Measurements from ENCODE around the gene HIGD1B.

DNA sequence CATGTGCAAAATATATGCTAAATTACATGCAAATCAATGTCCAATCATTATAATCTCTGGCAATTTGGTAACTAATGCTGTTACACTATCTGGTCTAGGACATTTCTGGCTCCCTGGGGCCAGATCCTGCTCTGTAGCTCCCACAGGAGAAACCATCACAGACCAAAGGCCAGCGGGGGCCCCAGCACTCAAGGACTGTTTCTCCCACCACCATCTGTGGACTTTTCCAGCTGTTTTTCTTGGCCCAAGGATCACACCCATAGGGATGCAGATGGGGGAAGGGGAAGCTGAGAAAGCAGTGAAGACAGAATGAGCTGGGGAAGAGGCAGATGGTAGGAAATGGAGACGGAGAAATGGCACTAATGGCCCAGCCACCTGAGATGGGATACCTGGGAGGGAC is at the start of gene HIGD1B:
- TF ChIP-seq, protein P1, sequence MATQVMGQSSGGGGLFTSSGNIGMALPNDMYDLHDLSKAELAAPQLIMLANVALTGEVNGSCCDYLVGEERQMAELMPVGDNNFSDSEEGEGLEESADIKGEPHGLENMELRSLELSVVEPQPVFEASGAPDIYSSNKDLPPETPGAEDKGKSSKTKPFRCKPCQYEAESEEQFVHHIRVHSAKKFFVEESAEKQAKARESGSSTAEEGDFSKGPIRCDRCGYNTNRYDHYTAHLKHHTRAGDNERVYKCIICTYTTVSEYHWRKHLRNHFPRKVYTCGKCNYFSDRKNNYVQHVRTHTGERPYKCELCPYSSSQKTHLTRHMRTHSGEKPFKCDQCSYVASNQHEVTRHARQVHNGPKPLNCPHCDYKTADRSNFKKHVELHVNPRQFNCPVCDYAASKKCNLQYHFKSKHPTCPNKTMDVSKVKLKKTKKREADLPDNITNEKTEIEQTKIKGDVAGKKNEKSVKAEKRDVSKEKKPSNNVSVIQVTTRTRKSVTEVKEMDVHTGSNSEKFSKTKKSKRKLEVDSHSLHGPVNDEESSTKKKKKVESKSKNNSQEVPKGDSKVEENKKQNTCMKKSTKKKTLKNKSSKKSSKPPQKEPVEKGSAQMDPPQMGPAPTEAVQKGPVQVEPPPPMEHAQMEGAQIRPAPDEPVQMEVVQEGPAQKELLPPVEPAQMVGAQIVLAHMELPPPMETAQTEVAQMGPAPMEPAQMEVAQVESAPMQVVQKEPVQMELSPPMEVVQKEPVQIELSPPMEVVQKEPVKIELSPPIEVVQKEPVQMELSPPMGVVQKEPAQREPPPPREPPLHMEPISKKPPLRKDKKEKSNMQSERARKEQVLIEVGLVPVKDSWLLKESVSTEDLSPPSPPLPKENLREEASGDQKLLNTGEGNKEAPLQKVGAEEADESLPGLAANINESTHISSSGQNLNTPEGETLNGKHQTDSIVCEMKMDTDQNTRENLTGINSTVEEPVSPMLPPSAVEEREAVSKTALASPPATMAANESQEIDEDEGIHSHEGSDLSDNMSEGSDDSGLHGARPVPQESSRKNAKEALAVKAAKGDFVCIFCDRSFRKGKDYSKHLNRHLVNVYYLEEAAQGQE (IDR thresholded peaks at IDR 0.05; ENCODE audit: insufficient read depth in 1 of 2, low read depth in 2 of 2, low read length in 2 of 2) = no peak
- no peak for TF ChIP-seq FOXP2 (optimal IDR thresholded peaks at IDR 0.05; ENCODE audit: borderline replicate concordance, extremely low read depth, extremely low read length, insufficient read depth)
